ENCODE results near the gene JPT1.

Gene JPT1

DNA sequence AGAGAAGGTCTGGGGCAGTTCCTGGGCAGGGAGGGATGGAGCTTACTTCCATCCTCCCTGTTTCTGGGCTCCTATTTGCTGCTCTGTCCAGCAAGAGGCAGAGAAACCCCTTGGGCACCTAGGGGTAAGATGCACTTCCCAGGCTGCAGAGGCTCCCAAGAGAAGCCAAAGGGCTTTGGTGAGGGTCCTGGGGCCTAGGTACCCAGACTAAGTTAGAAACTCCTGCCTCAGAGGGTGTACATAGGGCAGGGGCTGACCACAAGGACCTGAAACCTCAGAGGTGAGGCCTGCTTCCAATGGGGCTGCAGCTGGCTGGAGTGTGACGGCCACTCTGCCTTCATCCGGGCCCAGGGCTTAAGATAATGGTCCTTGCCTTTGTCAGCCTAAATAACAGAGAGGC, 46.1 kb downstream of the JPT1 start:
- DNase-seq: no peak

DNA sequence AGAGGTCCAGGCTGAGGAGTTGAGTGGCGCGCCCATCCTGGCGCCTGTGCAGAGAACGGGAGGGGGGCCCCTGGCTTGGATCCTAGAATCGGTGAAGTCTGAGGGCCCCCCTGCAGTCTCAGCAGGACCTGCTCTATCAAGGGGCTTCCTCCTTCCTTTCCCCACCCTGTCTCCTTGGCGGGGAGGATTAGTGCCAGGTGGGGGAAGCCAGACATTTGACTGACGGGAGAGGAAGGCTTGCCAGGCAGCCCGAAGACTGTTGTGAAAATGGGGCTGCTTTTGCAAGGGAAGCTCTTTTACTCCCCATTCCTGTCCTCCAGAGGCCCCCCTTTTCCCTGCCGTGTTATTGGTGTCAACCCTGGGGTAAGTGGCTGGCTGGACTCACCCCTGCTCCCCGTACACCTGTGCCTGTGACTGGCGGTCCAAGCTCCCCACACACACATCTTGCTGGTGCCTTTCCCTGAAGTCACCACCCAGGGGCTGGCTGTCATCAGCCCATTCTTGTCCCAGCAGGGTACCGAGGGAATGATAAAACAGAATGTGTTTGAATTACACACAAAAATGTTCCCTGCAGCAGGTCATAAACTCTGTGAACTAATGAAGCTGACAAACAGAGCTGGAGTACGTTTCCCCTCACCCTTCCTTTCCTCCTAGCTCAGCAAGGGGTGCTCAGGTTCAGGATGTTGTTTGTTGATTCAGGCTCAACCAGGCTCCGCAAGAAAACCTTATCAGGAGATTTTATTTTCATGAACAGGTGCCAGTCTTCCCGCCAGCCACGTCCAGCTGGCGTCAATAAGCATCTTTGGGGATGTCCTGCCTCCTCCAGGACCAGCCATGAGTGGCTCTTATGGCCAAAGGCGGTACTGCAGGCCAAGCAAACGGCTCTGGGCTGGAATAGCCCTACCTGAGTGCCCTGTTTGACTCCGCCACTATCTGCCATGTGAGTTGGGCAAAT, 48.9 kb downstream of the JPT1 start:
- peak in 3 of 56 donors; percentile 8 to 29 (median 13) for DNase-seq

GRCh38 chr17:75103601-75104554, 50.4 kb downstream of the JPT1 start:
- no peak for DNase-seq

DNA sequence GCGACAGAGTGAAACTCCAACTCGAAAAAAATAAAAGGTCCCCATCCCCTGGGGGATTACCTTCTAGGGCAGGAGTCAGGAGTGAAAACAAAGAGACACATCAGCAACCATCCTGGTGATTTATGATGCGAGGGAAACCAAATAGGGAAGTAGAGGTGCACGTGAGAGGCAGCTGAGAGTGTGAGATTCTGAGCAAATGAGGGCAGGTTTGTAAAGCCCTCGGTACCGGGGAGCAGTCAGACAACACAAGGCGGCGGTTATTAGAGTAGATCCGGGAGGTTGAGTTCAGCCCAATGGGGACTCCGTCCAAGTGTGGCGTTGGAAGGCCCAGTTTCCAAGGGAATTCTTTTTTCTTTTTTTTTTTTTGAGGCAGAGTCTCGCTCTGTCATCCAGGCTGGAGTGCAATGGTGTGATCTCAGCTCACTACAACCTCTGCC, 51.9 kb downstream of the JPT1 start:
- DNase-seq: no peak

DNA sequence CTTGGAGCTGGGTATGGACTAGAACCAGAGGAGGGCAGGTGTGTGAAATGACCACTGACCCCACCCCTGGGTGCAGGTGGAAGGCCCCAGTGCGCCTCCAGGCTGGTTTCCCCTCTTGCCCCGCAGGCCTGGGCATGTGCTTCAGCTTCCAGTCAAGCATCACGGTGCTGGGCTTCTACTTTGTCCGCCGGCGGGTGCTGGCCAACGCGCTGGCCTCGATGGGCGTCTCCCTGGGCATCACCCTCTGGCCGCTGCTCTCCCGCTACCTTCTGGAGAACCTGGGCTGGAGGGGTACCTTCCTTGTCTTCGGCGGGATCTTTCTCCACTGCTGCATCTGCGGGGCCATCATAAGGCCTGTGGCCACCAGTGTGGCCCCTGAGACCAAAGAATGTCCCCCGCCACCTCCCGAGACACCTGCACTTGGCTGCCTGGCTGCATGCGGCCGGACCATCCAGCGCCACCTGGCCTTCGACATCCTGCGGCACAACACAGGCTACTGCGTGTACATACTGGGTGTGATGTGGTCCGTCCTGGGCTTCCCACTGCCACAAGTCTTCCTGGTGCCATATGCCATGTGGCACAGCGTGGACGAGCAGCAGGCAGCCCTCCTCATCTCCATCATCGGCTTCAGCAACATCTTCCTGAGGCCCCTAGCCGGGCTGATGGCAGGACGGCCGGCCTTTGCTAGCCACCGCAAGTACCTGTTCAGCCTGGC, 54.3 kb downstream of the JPT1 start:
- DNase-seq: no peak

GRCh38 chr17:75098861-75099260, 55.5 kb downstream of the JPT1 start:
- no peak for DNase-seq

DNA sequence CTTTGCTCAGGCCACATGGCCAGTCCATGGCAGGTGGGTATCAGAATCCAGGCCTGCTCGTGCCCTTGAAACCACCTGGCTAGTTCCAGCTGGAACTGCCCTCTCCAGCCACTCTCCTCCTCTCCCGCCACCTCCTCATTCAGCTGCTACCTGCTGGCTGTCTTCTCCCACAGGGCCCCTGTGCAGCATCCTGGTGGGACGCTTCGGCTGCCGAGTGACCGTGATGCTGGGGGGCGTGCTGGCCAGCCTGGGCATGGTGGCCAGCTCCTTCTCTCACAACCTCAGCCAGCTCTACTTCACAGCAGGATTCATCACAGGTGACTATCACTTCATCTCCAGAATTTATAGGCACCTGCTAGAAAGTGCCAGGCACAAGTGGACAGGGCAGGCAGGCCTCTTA, 56.4 kb downstream of the JPT1 start:
- no peak for DNase-seq

DNA sequence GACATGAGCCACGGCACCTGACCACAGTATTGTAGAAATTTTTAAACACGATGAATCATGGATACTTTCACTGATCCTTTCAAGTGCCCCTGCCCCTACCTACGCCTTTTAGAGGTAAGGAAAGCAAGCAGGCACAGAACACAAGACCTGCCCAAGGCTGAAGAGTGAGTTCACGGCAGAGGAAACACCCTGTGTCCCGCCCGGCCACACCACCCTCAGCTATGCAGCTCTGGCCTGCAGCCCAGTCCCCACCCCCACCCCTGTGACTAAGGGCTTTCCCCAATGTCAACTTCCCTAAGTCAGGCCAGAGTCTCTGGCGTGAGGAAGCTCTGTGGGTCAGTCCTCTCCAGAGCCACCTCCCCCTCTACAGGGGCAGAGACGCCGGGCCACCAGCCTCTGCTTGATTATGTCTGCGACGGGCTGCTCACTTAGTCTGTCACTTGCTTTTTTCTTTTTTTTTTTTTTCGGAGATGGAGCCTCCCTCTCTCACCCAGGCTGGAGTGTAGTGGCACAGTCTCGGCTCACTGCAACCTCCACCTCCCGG, 58.2 kb downstream of the JPT1 start:
- DNase-seq: peak in 20 of 56 donors; percentile 2 to 34 (median 18)

- no peak for DNase-seq
Observed at GRCh38 chr17:75094871-75095399, 59.4 kb downstream of the JPT1 start.

DNA sequence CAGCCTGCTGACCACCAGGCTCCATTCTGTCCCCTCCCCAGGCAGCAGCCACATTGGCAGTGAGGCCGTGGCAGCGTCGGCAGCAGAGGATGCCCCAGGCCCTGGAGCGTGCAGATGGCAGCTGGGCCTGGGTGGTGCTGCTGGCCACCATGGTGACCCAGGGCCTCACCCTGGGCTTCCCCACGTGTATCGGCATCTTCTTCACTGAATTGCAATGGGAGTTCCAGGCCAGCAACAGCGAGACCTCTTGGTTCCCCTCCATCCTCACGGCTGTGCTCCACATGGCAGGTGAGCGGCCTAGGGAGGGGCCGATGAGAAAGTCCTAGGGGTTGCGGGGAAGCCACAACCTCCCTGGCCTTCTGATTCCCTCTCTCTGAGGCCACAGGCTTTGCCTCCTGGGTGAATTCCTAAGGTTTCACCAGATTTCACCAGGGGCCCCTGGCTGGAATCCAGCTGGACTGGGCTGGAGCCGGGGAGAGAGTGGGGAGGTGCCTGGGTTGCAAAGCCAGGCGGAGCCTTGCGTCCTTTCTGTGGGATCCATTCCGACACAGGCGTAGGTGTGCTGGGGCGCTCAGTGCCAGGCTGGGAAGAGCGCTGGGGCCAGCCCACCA, 60.7 kb downstream of the JPT1 start:
- DNase-seq: no peak

DNA sequence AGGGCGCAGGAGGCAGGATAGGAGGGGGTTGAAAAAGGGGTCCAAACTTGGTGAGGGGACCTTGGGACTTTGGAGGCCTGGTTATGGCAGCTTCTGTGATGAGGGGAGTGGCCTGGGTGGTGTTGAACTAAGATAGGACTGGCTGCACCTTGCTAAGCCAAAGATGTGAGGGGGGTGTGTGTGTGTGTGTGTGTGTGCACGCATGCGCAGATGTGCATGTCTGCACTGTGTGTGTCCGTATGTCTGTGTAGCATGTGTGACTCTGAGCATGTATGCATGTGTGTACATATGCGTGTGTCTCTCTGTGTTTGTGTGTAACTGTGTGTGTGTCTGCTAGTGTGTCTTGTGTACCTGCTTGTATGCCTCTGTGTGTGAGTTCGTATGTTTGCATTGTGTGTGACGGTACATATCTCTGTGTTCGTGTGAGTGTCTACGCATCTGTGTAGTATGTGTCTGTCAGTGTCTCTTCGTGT, 62.4 kb downstream of the JPT1 start:
- no peak for DNase-seq

- no peak for DNase-seq
Observed at GRCh38 chr17:75090871-75091854, 63.1 kb downstream of the JPT1 start.

GRCh38 chr17:75088465-75089417, 65.6 kb downstream of the JPT1 start:
- no peak for DNase-seq

DNA sequence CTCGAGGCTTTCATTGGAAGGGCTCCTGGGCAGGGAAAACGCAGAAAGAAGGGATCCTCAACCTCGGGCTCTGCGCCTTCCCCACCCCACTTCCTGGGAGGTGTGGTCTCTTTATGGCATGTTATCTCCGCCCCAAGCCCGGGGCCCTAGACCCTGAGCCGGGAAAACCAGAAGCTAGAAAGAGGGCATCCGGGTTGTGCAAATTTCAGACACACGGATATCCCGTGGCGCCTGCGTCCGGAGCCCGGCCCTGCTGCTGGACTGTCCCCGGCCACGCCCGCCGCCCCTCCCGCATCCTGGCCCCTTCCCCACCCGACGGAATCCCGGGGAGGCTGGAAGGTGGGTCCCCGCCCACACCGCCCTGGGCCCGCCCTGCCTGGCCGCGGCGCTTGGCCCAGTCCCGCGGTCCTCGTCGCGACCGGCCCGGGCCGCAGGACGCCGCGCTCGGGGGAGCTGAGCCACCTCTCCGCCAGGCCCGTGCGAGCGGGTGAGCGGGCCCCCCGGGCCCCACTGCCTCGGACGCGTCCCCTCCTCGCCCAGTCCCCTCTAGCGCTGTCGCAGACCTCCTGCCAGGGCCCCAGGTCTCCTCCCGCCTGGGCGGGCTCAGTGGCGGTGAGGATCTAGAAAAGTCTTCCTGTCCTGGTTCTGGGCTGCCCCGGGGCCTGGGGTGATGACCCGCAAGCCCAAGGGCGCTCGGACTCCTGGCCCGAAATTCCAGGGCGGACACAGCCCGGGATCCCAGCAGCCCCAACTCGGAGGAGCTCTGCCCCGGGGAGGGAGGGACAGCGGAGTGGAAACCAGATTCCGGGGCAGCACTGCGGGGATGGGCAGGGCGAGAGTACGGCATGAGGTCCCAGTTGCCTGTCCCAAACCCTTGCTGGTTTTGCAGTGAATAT, 66.5 kb downstream of the JPT1 start, which contains the start of gene SLC16A5:
Gene SLC16A5, plus strand, starts transcription at position 397 of the 896 bp plus-strand sequence. CDS start 5,683 bp downstream, outside the sequence.
- DNase-seq: peak in 8 of 56 donors; percentile 5 to 30 (median 19)

- DNase-seq: no peak
Observed at GRCh38 chr17:75087182-75087557, 67.1 kb downstream of the JPT1 start.

- no peak for DNase-seq
Observed at GRCh38 chr17:75086496-75087181, 67.7 kb downstream of the JPT1 start.

Measured in amygdala (tissue), 56 donors.